Measurements from ENCODE around the gene JAKMIP3. TPM values are rescaled to one million over a fixed set of nuclear protein-coding genes. Genes with fewer than 3 reads are reported as not detected.
A peak's percentile ranks its signal among the peaks of the same experiment; 100 is the strongest.

The JAKMIP3 gene
- total RNA-seq (0.17 and 0.19 TPM in 2 replicates), polyA plus RNA-seq (0.20 and 0.21 TPM in 2 replicates), polyA minus RNA-seq (0.21 and 0.34 TPM in 2 replicates)
- 0.09 TPM for total RNA-seq (2013)

- intact Hi-C loops (cut with micrococcal nuclease): no loop called here
- peaks cover 5% of the 10 kb centered on the region for H3K4me1 Mint-ChIP-seq
- H3K4me1 ChIP-seq (ENCODE audit: control insufficient read depth in 2 of 2, insufficient read depth in 2 of 2, low read length in 2 of 2): no peaks in the 10 kb centered on the region
- H3K36me3 ChIP-seq (replicated peaks in 1 of 2; ENCODE audit: control extremely low read depth in 1 of 2, control insufficient read depth in 1 of 2, extremely low read depth in 1 of 2, insufficient read depth in 2 of 2, low read length in 1 of 2): no peaks in the 10 kb centered on the region
- H3K4me2 ChIP-seq (replicated peaks; ENCODE audit: low read depth, low read length, poor library complexity, severe bottlenecking): peak within 1 kb of the TSS; percentile 50
- no peak within 1 kb of the TSS for H3K4me3 ChIP-seq (ENCODE audit: control extremely low read depth in 1 of 5, extremely low read depth in 1 of 5, insufficient read depth in 1 of 5, low read depth in 2 of 5, low read length in 4 of 5)
- H3K9me3 ChIP-seq (ENCODE audit: control extremely low read depth in 1 of 3, control insufficient read depth in 2 of 3, insufficient read depth in 1 of 3, low read length in 2 of 3): peaks cover 0 to 4% (median 0%) of the 10 kb centered on the region in 3 donors
- no peak within 1 kb of the TSS for H3K9ac ChIP-seq (ENCODE audit: low read length)
- H3K27ac ChIP-seq (ENCODE audit: low read length in 2 of 2): no peak within 1 kb of the TSS
- H2AFZ ChIP-seq (ENCODE audit: insufficient read depth, low read depth, low read length, poor library complexity, severe bottlenecking): no peak within 1 kb of the TSS
- H3K27ac Mint-ChIP-seq: no peak within 1 kb of the TSS
- no peaks in the 10 kb centered on the region for H4K20me1 ChIP-seq (ENCODE audit: control insufficient read depth, insufficient read depth, low read length, poor library complexity, severe bottlenecking)
- H3K9me3 Mint-ChIP-seq (ENCODE audit: insufficient read depth): no peaks in the 10 kb centered on the region
- ATAC-seq (ENCODE audit: low read depth) (no peak), DNase-seq (no peak)
- no peaks in the 10 kb centered on the region for H3K79me2 ChIP-seq (ENCODE audit: control insufficient read depth, insufficient read depth, low read length)
- ChIA-PET POLR2A (no interaction called here), CTCF (no interaction called here)
- H3K27me3 ChIP-seq (replicated peaks in 1 of 4; ENCODE audit: control extremely low read depth in 1 of 4, control insufficient read depth in 3 of 4, insufficient read depth in 4 of 4, low read length in 3 of 4): no peaks in the 10 kb centered on the region
- TF ChIP-seq EZH2 (IDR thresholded peaks at IDR 0.05; ENCODE audit: borderline replicate concordance, insufficient read depth, low read depth, low read length, poor library complexity, severe bottlenecking) (no peak), CTCF (IDR thresholded peaks at IDR 0.05) (no peak)
- 16% methylated on average over 35 of the region's 35 CpGs for WGBS (ENCODE audit: insufficient coverage)
- peak within 1 kb of the TSS; percentile 32 for H3K4me3 Mint-ChIP-seq
- peaks cover 11% of the 10 kb centered on the region for H3K27me3 Mint-ChIP-seq
These were observed at the start of gene JAKMIP3 for GRCh38 chr10:132065491-132066105. Gene JAKMIP3, plus strand, starts transcription at chr10:132065946. Its CDS starts 38,863 bp downstream, at chr10:132104809.

- H3K79me2 ChIP-seq (ENCODE audit: control insufficient read depth, insufficient read depth, low read length): no peaks in the 10 kb centered on the region
- no peak overlapping the region for H3K4me2 ChIP-seq (replicated peaks; ENCODE audit: low read depth, low read length, poor library complexity, severe bottlenecking)
- no peak overlapping the region for H3K27ac ChIP-seq (ENCODE audit: low read length in 2 of 2)
- H3K4me1 Mint-ChIP-seq: no peaks in the 10 kb centered on the region
- H3K4me3 Mint-ChIP-seq: no peak overlapping the region
- H4K20me1 ChIP-seq (ENCODE audit: control insufficient read depth, insufficient read depth, low read length, poor library complexity, severe bottlenecking): no peaks in the 10 kb centered on the region
- no peaks in the 10 kb centered on the region for H3K9me3 ChIP-seq (ENCODE audit: control extremely low read depth in 1 of 3, control insufficient read depth in 2 of 3, insufficient read depth in 1 of 3, low read length in 2 of 3)
- no peak overlapping the region for H3K9ac ChIP-seq (ENCODE audit: low read length)
- no peaks in the 10 kb centered on the region for H3K4me1 ChIP-seq (ENCODE audit: control insufficient read depth in 2 of 2, insufficient read depth in 2 of 2, low read length in 2 of 2)
- no peaks in the 10 kb centered on the region for H3K9me3 Mint-ChIP-seq (ENCODE audit: insufficient read depth)
- DNase-seq (no peak), ATAC-seq (ENCODE audit: low read depth) (no peak)
- POLR2A ChIA-PET: no interaction called here
- H3K27me3 Mint-ChIP-seq: peaks cover 5% of the 10 kb centered on the region
- CTCF ChIA-PET: no interaction called here
- H3K4me3 ChIP-seq (ENCODE audit: control extremely low read depth in 1 of 5, extremely low read depth in 1 of 5, insufficient read depth in 1 of 5, low read depth in 2 of 5, low read length in 4 of 5): no peak overlapping the region
- WGBS (ENCODE audit: insufficient coverage): 80% methylated on average over 1 of the region's 6 CpGs
- no peak overlapping the region for H3K27ac Mint-ChIP-seq
- TF ChIP-seq EZH2 (IDR thresholded peaks at IDR 0.05; ENCODE audit: borderline replicate concordance, insufficient read depth, low read depth, low read length, poor library complexity, severe bottlenecking) (no peak), CTCF (IDR thresholded peaks at IDR 0.05) (no peak)
- no peaks in the 10 kb centered on the region for H3K36me3 ChIP-seq (replicated peaks in 1 of 2; ENCODE audit: control extremely low read depth in 1 of 2, control insufficient read depth in 1 of 2, extremely low read depth in 1 of 2, insufficient read depth in 2 of 2, low read length in 1 of 2)
- intact Hi-C loops (cut with micrococcal nuclease): no loop called here
- no peak overlapping the region for H2AFZ ChIP-seq (ENCODE audit: insufficient read depth, low read depth, low read length, poor library complexity, severe bottlenecking)
- H3K27me3 ChIP-seq (replicated peaks in 1 of 4; ENCODE audit: control extremely low read depth in 1 of 4, control insufficient read depth in 3 of 4, insufficient read depth in 4 of 4, low read length in 3 of 4): no peaks in the 10 kb centered on the region
These were observed 49.2 kb upstream of the JAKMIP3 start for GRCh38 chr10:132016514-132016913.
